Endothelial cell (in vitro differentiated cells): ENCODE measurements around the gene LYRM1. TPM values are rescaled to one million over a fixed set of nuclear protein-coding genes. Genes with fewer than 3 reads are reported as not detected.

Experiments used
- DNase-seq: peaks from one replicate; pipeline ENCODE4 v3.0.0; 2021; ENCODE audit warnings: low spot score
- H3K27ac Mint-ChIP-seq: one replicate; pipeline ENCODE4 v1.8.0; 2021; ENCODE audit warnings: mixed read lengths, inconsistent platforms; ENCODE audit not compliant: unreplicated experiment
- H3K27me3 Mint-ChIP-seq: one replicate; pipeline ENCODE4 v1.8.0; 2021; ENCODE audit warnings: mild to moderate bottlenecking, moderate library complexity, mixed read lengths, inconsistent platforms; ENCODE audit not compliant: unreplicated experiment
- H3K36me3 Mint-ChIP-seq: one replicate; pipeline ENCODE4 v1.8.0; 2021; ENCODE audit warnings: mild to moderate bottlenecking, low read depth, mixed read lengths, inconsistent platforms; ENCODE audit not compliant: unreplicated experiment
- H3K4me1 Mint-ChIP-seq: one replicate; pipeline ENCODE4 v1.8.0; 2021; ENCODE audit warnings: mild to moderate bottlenecking, mixed read lengths, inconsistent platforms; ENCODE audit not compliant: unreplicated experiment
- H3K4me3 Mint-ChIP-seq: one replicate; pipeline ENCODE4 v1.8.0; 2021; ENCODE audit warnings: mild to moderate bottlenecking, mixed read lengths, inconsistent platforms; ENCODE audit not compliant: unreplicated experiment
- H3K9me3 Mint-ChIP-seq: one replicate; pipeline ENCODE4 v1.8.0; 2021; ENCODE audit warnings: mixed read lengths, inconsistent platforms; ENCODE audit not compliant: unreplicated experiment
- long read RNA-seq: library from polyadenylated mRNA; unstranded; transcript quantifications from one replicate; pipeline ENCODE4 v2.0.0, GENCODE V29; 2020; ENCODE audit not compliant: unreplicated experiment
- total RNA-seq: library from RNA; stranded (reverse); fragmentation: NEBNext Ultra II Directional; extraction: Animal tissue kit (Norgen Biotek cat#: 25700); gene quantifications from one replicate; pipeline ENCODE4 v1.2.1, GENCODE V29; 2021; ENCODE audit not compliant: unreplicated experiment
- TF ChIP-seq, protein P1 (sequence below): fragments of 200-600 bp; sonication (generic); IDR thresholded peaks from one replicate; pipeline ENCODE4 v1.5.0; 2021; ENCODE audit warnings: antibody characterized with exemption; ENCODE audit not compliant: unreplicated experiment

LYRM1 gene, protein sequence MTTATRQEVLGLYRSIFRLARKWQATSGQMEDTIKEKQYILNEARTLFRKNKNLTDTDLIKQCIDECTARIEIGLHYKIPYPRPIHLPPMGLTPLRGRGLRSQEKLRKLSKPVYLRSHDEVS
- 14.0 TPM for total RNA-seq
- long read RNA-seq, partial matches to known transcripts, result 2 of 8 reads
- long read RNA-seq, other reads (novel, unspliced or antisense), result 1 of 8 reads

DNA sequence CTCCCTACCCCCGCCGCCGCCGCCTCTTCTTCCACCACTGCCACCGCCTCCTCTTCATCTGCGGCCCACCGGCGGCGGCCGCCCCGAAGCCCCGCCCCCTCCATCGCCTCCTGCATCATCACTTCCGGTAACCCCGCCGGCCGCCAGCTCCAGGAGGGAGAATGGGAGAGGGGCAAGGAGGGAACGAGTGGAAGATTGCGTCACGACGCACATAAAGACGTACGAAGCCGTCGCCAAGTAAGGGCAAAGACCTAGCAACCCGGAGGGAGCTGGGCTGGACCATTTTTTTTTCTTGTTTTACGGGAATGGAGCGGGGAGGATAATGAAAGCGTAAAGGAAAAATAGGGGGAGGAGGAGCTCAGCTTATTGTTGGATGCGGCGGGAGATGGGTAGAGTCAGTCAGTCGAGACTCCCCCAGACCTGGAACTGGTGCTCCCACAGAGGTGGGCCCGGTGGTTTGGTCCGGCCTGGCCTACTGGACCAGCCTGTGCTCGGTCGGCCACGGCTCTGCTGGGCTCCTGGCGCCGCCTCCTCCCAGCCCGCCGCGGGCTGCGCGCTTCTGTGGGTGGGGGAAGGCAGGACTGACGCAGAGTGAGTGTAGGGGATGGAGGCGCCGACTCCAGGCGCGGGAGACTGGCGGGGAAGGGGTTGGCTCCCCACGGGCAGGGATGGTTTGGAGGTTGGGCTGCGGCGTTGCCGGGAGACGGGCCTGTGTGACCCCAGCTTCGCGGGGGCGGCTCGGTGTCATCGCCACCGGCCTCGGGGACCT, at the start of gene LYRM1, which contains the start of gene DCUN1D3:
LYRM1 (plus strand) TSS at position 473 of the 769 bp plus-strand sequence. CDS start 14,785 bp downstream, outside the sequence.
DCUN1D3 (minus strand) TSS at position 60 of the 769 bp plus-strand sequence. CDS start 37,820 bp downstream, outside the sequence.
- Mint-ChIP-seq H3K27ac (peak within 1 kb of the TSS; percentile 98), H3K36me3 (no peaks in the 10 kb centered on the region), H3K27me3 (peaks cover 6% of the 10 kb centered on the region), H3K9me3 (no peaks in the 10 kb centered on the region), H3K4me3 (peak within 1 kb of the TSS; percentile 94), H3K4me1 (peaks cover 67% of the 10 kb centered on the region)
- TF ChIP-seq, protein P1, sequence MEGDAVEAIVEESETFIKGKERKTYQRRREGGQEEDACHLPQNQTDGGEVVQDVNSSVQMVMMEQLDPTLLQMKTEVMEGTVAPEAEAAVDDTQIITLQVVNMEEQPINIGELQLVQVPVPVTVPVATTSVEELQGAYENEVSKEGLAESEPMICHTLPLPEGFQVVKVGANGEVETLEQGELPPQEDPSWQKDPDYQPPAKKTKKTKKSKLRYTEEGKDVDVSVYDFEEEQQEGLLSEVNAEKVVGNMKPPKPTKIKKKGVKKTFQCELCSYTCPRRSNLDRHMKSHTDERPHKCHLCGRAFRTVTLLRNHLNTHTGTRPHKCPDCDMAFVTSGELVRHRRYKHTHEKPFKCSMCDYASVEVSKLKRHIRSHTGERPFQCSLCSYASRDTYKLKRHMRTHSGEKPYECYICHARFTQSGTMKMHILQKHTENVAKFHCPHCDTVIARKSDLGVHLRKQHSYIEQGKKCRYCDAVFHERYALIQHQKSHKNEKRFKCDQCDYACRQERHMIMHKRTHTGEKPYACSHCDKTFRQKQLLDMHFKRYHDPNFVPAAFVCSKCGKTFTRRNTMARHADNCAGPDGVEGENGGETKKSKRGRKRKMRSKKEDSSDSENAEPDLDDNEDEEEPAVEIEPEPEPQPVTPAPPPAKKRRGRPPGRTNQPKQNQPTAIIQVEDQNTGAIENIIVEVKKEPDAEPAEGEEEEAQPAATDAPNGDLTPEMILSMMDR, result no peak
- DNase-seq, result peak; percentile 94

- Mint-ChIP-seq H3K36me3 (no peaks in the 10 kb centered on the region), H3K4me1 (peaks cover 38% of the 10 kb centered on the region), H3K27ac (no peak overlapping the region), H3K9me3 (no peaks in the 10 kb centered on the region), H3K4me3 (no peak overlapping the region), H3K27me3 (no peaks in the 10 kb centered on the region)
- DNase-seq, result no peak
- TF ChIP-seq, protein P1, result no peak
These were observed 49.6 kb upstream of the LYRM1 start for GRCh38 chr16:20850981-20851380.

- Mint-ChIP-seq H3K4me1 (peaks cover 38% of the 10 kb centered on the region), H3K27ac (no peak overlapping the region), H3K9me3 (no peaks in the 10 kb centered on the region), H3K4me3 (no peak overlapping the region), H3K27me3 (no peaks in the 10 kb centered on the region), H3K36me3 (no peaks in the 10 kb centered on the region)
- no peak for DNase-seq
- TF ChIP-seq, protein P1, result no peak
These were observed 49.0 kb upstream of the LYRM1 start for GRCh38 chr16:20851601-20852000.

GRCh38 chr16:20853143-20853542, 47.4 kb upstream of the LYRM1 start:
- Mint-ChIP-seq H3K27ac (no peak overlapping the region), H3K4me3 (no peak overlapping the region), H3K9me3 (no peaks in the 10 kb centered on the region), H3K27me3 (no peaks in the 10 kb centered on the region), H3K4me1 (peaks cover 38% of the 10 kb centered on the region), H3K36me3 (no peaks in the 10 kb centered on the region)
- no peak for DNase-seq
- TF ChIP-seq, protein P1, result no peak
